Pericardium fibroblast (primary cell): ENCODE results near the gene CAST. TPM values are rescaled to one million over a fixed set of nuclear protein-coding genes. Genes with fewer than 3 reads are reported as not detected.

Experiments used
- total RNA-seq: library from RNA; depleted of rRNA; stranded (reverse); fragments of >200 nt; gene quantifications from 2 replicates; pipeline ENCODE4 v1.2.3, GENCODE V29; 2015

CAST gene, protein sequence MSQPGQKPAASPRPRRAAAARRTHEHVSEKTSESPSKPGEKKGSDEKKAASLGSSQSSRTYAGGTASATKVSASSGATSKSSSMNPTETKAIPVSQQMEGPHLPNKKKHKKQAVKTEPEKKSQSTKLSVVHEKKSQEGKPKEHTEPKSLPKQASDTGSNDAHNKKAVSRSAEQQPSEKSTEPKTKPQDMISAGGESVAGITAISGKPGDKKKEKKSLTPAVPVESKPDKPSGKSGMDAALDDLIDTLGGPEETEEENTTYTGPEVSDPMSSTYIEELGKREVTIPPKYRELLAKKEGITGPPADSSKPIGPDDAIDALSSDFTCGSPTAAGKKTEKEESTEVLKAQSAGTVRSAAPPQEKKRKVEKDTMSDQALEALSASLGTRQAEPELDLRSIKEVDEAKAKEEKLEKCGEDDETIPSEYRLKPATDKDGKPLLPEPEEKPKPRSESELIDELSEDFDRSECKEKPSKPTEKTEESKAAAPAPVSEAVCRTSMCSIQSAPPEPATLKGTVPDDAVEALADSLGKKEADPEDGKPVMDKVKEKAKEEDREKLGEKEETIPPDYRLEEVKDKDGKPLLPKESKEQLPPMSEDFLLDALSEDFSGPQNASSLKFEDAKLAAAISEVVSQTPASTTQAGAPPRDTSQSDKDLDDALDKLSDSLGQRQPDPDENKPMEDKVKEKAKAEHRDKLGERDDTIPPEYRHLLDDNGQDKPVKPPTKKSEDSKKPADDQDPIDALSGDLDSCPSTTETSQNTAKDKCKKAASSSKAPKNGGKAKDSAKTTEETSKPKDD
- 133 and 179 TPM in 2 replicates for total RNA-seq

DNA sequence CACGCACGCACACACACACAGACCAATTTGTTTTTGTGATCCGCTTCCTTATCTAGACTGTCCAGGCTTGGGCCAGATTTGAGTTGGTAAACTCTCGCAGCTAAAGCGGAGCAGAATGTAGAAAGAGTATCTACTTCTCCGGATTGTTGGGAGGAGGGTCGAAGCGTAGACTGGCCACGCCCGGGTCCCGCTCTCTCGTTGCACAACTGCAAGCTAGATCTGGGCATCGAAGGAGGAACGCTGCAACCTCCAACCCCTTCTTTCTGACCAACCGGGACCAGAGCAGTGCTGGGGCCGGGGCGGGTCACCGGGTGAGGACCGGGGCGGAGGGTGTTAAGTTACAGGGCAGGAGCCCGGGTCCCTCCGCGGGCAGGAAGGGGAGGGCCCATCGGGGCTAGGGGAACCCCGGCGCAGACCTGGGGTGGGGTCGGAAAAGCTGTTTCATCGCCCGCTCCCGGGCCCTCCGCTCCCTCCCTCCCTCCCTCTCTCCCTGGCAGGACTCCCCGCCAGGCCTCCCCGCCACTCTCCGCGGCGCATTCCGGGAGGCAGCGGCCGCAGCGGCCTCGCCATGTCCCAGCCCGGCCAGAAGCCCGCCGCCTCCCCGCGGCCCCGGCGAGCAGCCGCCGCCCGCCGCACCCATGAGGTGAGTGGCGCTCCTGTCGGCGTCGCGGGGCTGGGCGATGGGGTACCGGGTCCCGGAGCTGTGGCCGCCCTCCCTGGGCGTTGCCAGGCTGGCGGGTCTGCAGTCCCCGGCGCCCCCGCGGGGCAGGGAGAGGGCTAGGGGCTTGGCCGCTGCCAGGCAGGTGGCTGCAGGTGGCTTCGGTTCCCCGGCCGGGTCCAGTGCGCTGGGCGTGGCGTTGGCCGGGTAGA is at the start of gene CAST:
Gene CAST (plus strand): TSS at position 522 of the 870 bp plus-strand sequence. CDS start 47 bp downstream, at position 569.

Other genes starting within 250 kb of the CAST start
- gene PCSK1, start 229.1 kb upstream of the CAST start, total RNA-seq: 1.4 TPM in 1 of 2 replicates, not detected in the other
- 21.3 and 21.6 TPM in 2 replicates for gene ERAP1, start 145.6 kb downstream of the CAST start, total RNA-seq
- 0.34 and 1.2 TPM in 2 replicates for gene ERAP2, start 214.1 kb downstream of the CAST start, total RNA-seq